CD4-positive, alpha-beta T cell treated with Interleukin-12 subunit alpha and Interleukin-12 subunit beta, for 1 hour (primary cell): Measurements from ENCODE around the gene WDR72.

Experiments
- DNase-seq: peaks from one replicate; pipeline ENCODE4 v3.0.0-alpha.2; 2020

WDR72 gene

GRCh38 chr15:53527996-53528395 is 231.5 kb downstream of the WDR72 start:
- no peak for DNase-seq

GRCh38 chr15:53525894-53526293 is 233.6 kb downstream of the WDR72 start:
- DNase-seq, result no peak

- no peak for DNase-seq
These were observed 236.5 kb downstream of the WDR72 start for GRCh38 chr15:53522991-53523390.

- no peak for DNase-seq
These were observed 238.5 kb downstream of the WDR72 start for GRCh38 chr15:53520996-53521395.

GRCh38 chr15:53513431-53513830 is 246.0 kb downstream of the WDR72 start:
- DNase-seq, result no peak

GRCh38 chr15:53512029-53512428 is 247.4 kb downstream of the WDR72 start:
- no peak for DNase-seq

GRCh38 chr15:53511175-53511574 is 248.3 kb downstream of the WDR72 start:
- DNase-seq, result no peak

GRCh38 chr15:53506370-53506769 is 253.1 kb downstream of the WDR72 start:
- no peak for DNase-seq

- DNase-seq, result no peak
These were observed 260.5 kb downstream of the WDR72 start for GRCh38 chr15:53498996-53499395.

GRCh38 chr15:53490341-53490740 is 269.1 kb downstream of the WDR72 start:
- no peak for DNase-seq

GRCh38 chr15:53482055-53482454 is 277.4 kb downstream of the WDR72 start:
- DNase-seq, result no peak

GRCh38 chr15:53477981-53478766 is 281.3 kb downstream of the WDR72 start:
- no peak for DNase-seq

GRCh38 chr15:53473886-53474285 is 285.6 kb downstream of the WDR72 start:
- no peak for DNase-seq

- DNase-seq, result no peak
These were observed 286.0 kb downstream of the WDR72 start for GRCh38 chr15:53473435-53473834.

GRCh38 chr15:53472883-53473282 is 286.6 kb downstream of the WDR72 start:
- DNase-seq, result no peak

GRCh38 chr15:53472210-53472609 is 287.3 kb downstream of the WDR72 start:
- no peak for DNase-seq

GRCh38 chr15:53470743-53471142 is 288.7 kb downstream of the WDR72 start:
- DNase-seq, result no peak

- DNase-seq, result no peak
These were observed 290.0 kb downstream of the WDR72 start for GRCh38 chr15:53469422-53469821.
